Bronchial epithelial cell (primary cell): ENCODE results near the gene LRIG2. TPM values are rescaled to one million over a fixed set of nuclear protein-coding genes. Genes with fewer than 3 reads are reported as not detected.

Source experiments
- DNase-seq: peaks from one replicate; pipeline ENCODE4 v3.0.0-alpha.2; 2010; ENCODE audit warnings: low read depth
- FAIRE-seq: peaks from 2 replicates; lab custom pipeline; 2011; peaks lifted over from hg19 to GRCh38; lab: Jason Lieb, UNC
- H3K27me3 ChIP-seq: 2 replicates; pipeline ENCODE4 v1.5.1; 2011; ENCODE audit warnings: low read length; ENCODE audit not compliant: control insufficient read depth, insufficient read depth
- H3K36me3 ChIP-seq: 2 replicates; pipeline ENCODE4 v1.5.1; 2011; ENCODE audit warnings: low read length; ENCODE audit not compliant: control insufficient read depth, insufficient read depth
- H3K4me3 ChIP-seq: 2 replicates; pipeline ENCODE4 v1.5.1; 2011; ENCODE audit warnings: mild to moderate bottlenecking, low read depth, low read length, control low read depth
- total RNA-seq: library from RNA; depleted of rRNA; stranded (reverse); fragments of >200 nt; gene quantifications from 2 replicates; pipeline ENCODE4 v1.2.1, GENCODE V29; 2014
- TF ChIP-seq, protein P1 (sequence below): IDR thresholded peaks from 2 replicates; pipeline ENCODE4 v1.5.1; 2011; ENCODE audit warnings: mild to moderate bottlenecking, moderate library complexity, low read length, control low read depth, inconsistent platforms; ENCODE audit not compliant: insufficient read depth, severe bottlenecking

Gene LRIG2
- total RNA-seq, 1 donor from 2014 or later, result 10.3 TPM

- H3K27me3 ChIP-seq, result no peaks in the 10 kb centered on the region
- H3K36me3 ChIP-seq, result peaks cover 5% of the 10 kb centered on the region
- DNase-seq, result no peak
- TF ChIP-seq, protein P1, sequence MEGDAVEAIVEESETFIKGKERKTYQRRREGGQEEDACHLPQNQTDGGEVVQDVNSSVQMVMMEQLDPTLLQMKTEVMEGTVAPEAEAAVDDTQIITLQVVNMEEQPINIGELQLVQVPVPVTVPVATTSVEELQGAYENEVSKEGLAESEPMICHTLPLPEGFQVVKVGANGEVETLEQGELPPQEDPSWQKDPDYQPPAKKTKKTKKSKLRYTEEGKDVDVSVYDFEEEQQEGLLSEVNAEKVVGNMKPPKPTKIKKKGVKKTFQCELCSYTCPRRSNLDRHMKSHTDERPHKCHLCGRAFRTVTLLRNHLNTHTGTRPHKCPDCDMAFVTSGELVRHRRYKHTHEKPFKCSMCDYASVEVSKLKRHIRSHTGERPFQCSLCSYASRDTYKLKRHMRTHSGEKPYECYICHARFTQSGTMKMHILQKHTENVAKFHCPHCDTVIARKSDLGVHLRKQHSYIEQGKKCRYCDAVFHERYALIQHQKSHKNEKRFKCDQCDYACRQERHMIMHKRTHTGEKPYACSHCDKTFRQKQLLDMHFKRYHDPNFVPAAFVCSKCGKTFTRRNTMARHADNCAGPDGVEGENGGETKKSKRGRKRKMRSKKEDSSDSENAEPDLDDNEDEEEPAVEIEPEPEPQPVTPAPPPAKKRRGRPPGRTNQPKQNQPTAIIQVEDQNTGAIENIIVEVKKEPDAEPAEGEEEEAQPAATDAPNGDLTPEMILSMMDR, result no peak
- H3K4me3 ChIP-seq, result no peak overlapping the region
- FAIRE-seq, result no peak
Observed at GRCh38 chr1:113094506-113094905, 21.5 kb downstream of the LRIG2 start.

DNA sequence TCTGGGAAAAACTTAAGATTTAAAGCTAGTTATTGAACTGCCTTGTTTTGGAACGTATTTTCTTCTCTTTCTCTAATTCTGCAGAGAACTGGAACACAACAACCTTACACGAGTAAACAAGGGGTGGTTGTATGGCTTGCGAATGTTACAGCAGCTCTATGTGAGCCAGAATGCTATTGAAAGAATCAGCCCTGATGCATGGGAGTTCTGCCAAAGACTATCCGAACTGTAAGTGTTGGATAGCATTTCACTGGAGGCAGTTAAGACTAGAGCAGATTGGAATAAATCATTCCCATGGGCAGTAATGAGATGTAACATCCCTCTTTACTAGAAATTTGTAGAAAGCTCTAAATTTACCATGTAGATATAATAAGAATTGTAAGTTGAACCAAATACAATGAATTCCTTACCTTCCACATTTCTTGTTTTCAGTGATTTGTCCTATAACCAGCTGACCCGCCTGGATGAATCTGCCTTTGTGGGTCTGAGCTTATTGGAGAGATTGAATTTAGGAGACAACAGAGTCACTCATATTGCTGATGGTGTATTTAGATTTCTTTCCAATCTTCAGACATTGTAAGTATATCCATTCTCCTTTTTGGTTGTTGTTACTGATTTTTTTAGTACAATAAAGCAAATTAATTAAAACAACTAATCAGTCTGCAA is 22.9 kb downstream of the LRIG2 start:
- H3K4me3 ChIP-seq, result no peak overlapping the region
- DNase-seq (no peak), FAIRE-seq (no peak)
- no peaks in the 10 kb centered on the region for H3K27me3 ChIP-seq
- TF ChIP-seq, protein P1, result no peak
- peaks cover 5% of the 10 kb centered on the region for H3K36me3 ChIP-seq

GRCh38 chr1:113096493-113096892 is 23.5 kb downstream of the LRIG2 start:
- no peak for FAIRE-seq
- Histone ChIP-seq H3K4me3 (no peak overlapping the region), H3K36me3 (peaks cover 5% of the 10 kb centered on the region), H3K27me3 (no peaks in the 10 kb centered on the region)
- TF ChIP-seq, protein P1, result no peak
- DNase-seq, result no peak

GRCh38 chr1:113101588-113101987 is 28.6 kb downstream of the LRIG2 start:
- TF ChIP-seq, protein P1, result no peak
- Histone ChIP-seq H3K4me3 (no peak overlapping the region), H3K36me3 (peaks cover 10% of the 10 kb centered on the region), H3K27me3 (no peaks in the 10 kb centered on the region)
- FAIRE-seq (no peak), DNase-seq (peak; percentile 73)

DNA sequence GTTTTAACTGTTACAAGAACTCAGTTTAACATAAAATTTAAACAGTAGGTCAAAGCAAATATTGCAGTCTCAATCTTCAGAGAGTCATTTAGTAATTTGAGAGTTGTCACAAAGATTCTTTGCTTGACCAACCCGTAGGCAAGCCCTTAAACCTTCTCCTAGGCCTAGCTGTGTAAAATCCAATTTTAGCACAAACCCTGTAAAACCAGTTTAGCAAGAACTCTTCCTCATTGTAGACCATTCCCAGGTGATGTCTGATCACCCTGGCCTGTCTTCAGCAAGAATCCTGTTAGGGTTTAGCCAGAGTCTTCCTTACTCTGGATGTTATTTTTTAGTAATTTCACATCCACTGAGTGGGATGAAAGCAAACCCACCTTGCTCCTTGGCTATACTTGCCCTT is 30.1 kb downstream of the LRIG2 start:
- FAIRE-seq (no peak), DNase-seq (peak; percentile 52)
- TF ChIP-seq, protein P1, result no peak

GRCh38 chr1:113103977-113104376 is 31.0 kb downstream of the LRIG2 start:
- DNase-seq (no peak), FAIRE-seq (no peak)
- peaks cover 8% of the 10 kb centered on the region for H3K36me3 ChIP-seq
- no peaks in the 10 kb centered on the region for H3K27me3 ChIP-seq
- H3K4me3 ChIP-seq, result no peak overlapping the region
- TF ChIP-seq, protein P1, result no peak

More for the DNA sequence above, 30.1 kb downstream of the LRIG2 start:
- no peaks in the 10 kb centered on the region for H3K27me3 ChIP-seq
- H3K36me3 ChIP-seq, result peaks cover 10% of the 10 kb centered on the region
- no peak overlapping the region for H3K4me3 ChIP-seq
